Measurements from ENCODE around the gene COPS7B.

- TF ChIP-seq CTCF (optimal IDR thresholded peaks at IDR 0.05 in 1 of 3, IDR thresholded peaks at IDR 0.05 in 1 of 3, conservative IDR thresholded peaks at IDR 0.05 in 1 of 3; ENCODE audit: extremely low read depth in 1 of 3, insufficient read depth in 2 of 3, low read length in 3 of 3) (no peak), EZH2 (IDR thresholded peaks at IDR 0.05; ENCODE audit: low read length) (no peak)
These were observed 30.2 kb downstream of the COPS7B start for GRCh38 chr2:231816327-231817026.

All from keratinocyte (primary cell).